Activated naive CD4-positive, alpha-beta T cell treated with anti-CD3 and anti-CD28 coated beads, Interleukin-2, amount 50 U/mL, for 24 hours (primary cell): ENCODE data around the gene FBP2.
"Not testable (repeated sequence)": the region's sequence is repeated elsewhere in the genome, so short reads cannot be mapped to it uniquely, and the experiment has no call there.

Source experiments
- H3K27ac Mint-ChIP-seq: one replicate; pipeline ENCODE4 v1.8.0; 2021; ENCODE audit warnings: mild to moderate bottlenecking, mixed read lengths
- H3K27me3 Mint-ChIP-seq: one replicate; pipeline ENCODE4 v1.8.0; 2021; ENCODE audit warnings: mixed read lengths
- H3K36me3 Mint-ChIP-seq: one replicate; pipeline ENCODE4 v1.8.0; 2021; ENCODE audit warnings: mixed read lengths
- H3K4me1 Mint-ChIP-seq: one replicate; pipeline ENCODE4 v1.8.0; 2021; ENCODE audit warnings: mixed read lengths
- H3K4me3 Mint-ChIP-seq: one replicate; pipeline ENCODE4 v1.8.0; 2021; ENCODE audit warnings: mild to moderate bottlenecking, mixed read lengths
- H3K9me3 Mint-ChIP-seq: one replicate; pipeline ENCODE4 v1.8.0; 2021; ENCODE audit warnings: mixed read lengths

The FBP2 gene

GRCh38 chr9:94619026-94619425, 25.4 kb upstream of the FBP2 start:
- Mint-ChIP-seq H3K4me3 (no peak overlapping the region), H3K36me3 (peaks cover 14% of the 10 kb centered on the region), H3K27me3 (no peaks in the 10 kb centered on the region), H3K9me3 (no peaks in the 10 kb centered on the region), H3K27ac (no peak overlapping the region), H3K4me1 (peaks cover 8% of the 10 kb centered on the region)

- H3K27me3 Mint-ChIP-seq: no peaks in the 10 kb centered on the region
- no peaks in the 10 kb centered on the region for H3K9me3 Mint-ChIP-seq
- H3K27ac Mint-ChIP-seq: no peak overlapping the region
- H3K36me3 Mint-ChIP-seq: peaks cover 13% of the 10 kb centered on the region
- peaks cover 13% of the 10 kb centered on the region for H3K4me1 Mint-ChIP-seq
- H3K4me3 Mint-ChIP-seq: no peak overlapping the region
Observed at GRCh38 chr9:94613003-94613402, 19.4 kb upstream of the FBP2 start.

GRCh38 chr9:94612071-94612470, 18.4 kb upstream of the FBP2 start:
- Mint-ChIP-seq H3K27ac (no peak overlapping the region), H3K9me3 (no peaks in the 10 kb centered on the region), H3K36me3 (peaks cover 10% of the 10 kb centered on the region), H3K4me1 (peaks cover 13% of the 10 kb centered on the region), H3K27me3 (no peaks in the 10 kb centered on the region), H3K4me3 (no peak overlapping the region)

- Mint-ChIP-seq H3K27ac (peak overlapping the region; percentile 9), H3K4me1 (peaks cover 13% of the 10 kb centered on the region), H3K4me3 (no peak overlapping the region), H3K36me3 (peaks cover 9% of the 10 kb centered on the region), H3K27me3 (no peaks in the 10 kb centered on the region), H3K9me3 (no peaks in the 10 kb centered on the region)
Observed at GRCh38 chr9:94611638-94612068, 18.0 kb upstream of the FBP2 start.

- peaks cover 13% of the 10 kb centered on the region for H3K4me1 Mint-ChIP-seq
- no peaks in the 10 kb centered on the region for H3K27me3 Mint-ChIP-seq
- no peaks in the 10 kb centered on the region for H3K9me3 Mint-ChIP-seq
- H3K27ac Mint-ChIP-seq: no peak overlapping the region
- no peak overlapping the region for H3K4me3 Mint-ChIP-seq
- peaks cover 4% of the 10 kb centered on the region for H3K36me3 Mint-ChIP-seq
Observed at GRCh38 chr9:94610181-94610606, 16.6 kb upstream of the FBP2 start.

- H3K27me3 Mint-ChIP-seq: no peaks in the 10 kb centered on the region
- peaks cover 17% of the 10 kb centered on the region for H3K4me1 Mint-ChIP-seq
- no peaks in the 10 kb centered on the region for H3K9me3 Mint-ChIP-seq
- peaks cover 4% of the 10 kb centered on the region for H3K36me3 Mint-ChIP-seq
- no peak overlapping the region for H3K4me3 Mint-ChIP-seq
- no peak overlapping the region for H3K27ac Mint-ChIP-seq
Observed at GRCh38 chr9:94607423-94607691, 13.7 kb upstream of the FBP2 start.

GRCh38 chr9:94606646-94607422, 13.2 kb upstream of the FBP2 start:
- Mint-ChIP-seq H3K27me3 (no peaks in the 10 kb centered on the region), H3K36me3 (peaks cover 4% of the 10 kb centered on the region), H3K27ac (no peak overlapping the region), H3K4me3 (no peak overlapping the region), H3K4me1 (peaks cover 12% of the 10 kb centered on the region), H3K9me3 (no peaks in the 10 kb centered on the region)

- no peaks in the 10 kb centered on the region for H3K27me3 Mint-ChIP-seq
- H3K27ac Mint-ChIP-seq: no peak overlapping the region
- H3K9me3 Mint-ChIP-seq: no peaks in the 10 kb centered on the region
- peaks cover 8% of the 10 kb centered on the region for H3K4me1 Mint-ChIP-seq
- H3K4me3 Mint-ChIP-seq: no peak overlapping the region
- H3K36me3 Mint-ChIP-seq: no peaks in the 10 kb centered on the region
Observed at GRCh38 chr9:94603259-94604160, 9.9 kb upstream of the FBP2 start.

GRCh38 chr9:94602666-94603065, 9.0 kb upstream of the FBP2 start:
- no peaks in the 10 kb centered on the region for H3K36me3 Mint-ChIP-seq
- peaks cover 8% of the 10 kb centered on the region for H3K4me1 Mint-ChIP-seq
- H3K4me3 Mint-ChIP-seq: no peak overlapping the region
- H3K9me3 Mint-ChIP-seq: no peaks in the 10 kb centered on the region
- peaks cover 2% of the 10 kb centered on the region for H3K27me3 Mint-ChIP-seq
- H3K27ac Mint-ChIP-seq: no peak overlapping the region

GRCh38 chr9:94600715-94601114, 7.1 kb upstream of the FBP2 start:
- H3K27ac Mint-ChIP-seq: no peak overlapping the region
- H3K4me1 Mint-ChIP-seq: peaks cover 8% of the 10 kb centered on the region
- no peaks in the 10 kb centered on the region for H3K9me3 Mint-ChIP-seq
- peaks cover 2% of the 10 kb centered on the region for H3K27me3 Mint-ChIP-seq
- H3K36me3 Mint-ChIP-seq: no peaks in the 10 kb centered on the region
- H3K4me3 Mint-ChIP-seq: no peak overlapping the region

- no peaks in the 10 kb centered on the region for H3K36me3 Mint-ChIP-seq
- H3K4me1 Mint-ChIP-seq: peaks cover 8% of the 10 kb centered on the region
- no peaks in the 10 kb centered on the region for H3K9me3 Mint-ChIP-seq
- no peak overlapping the region for H3K4me3 Mint-ChIP-seq
- no peak overlapping the region for H3K27ac Mint-ChIP-seq
- peaks cover 2% of the 10 kb centered on the region for H3K27me3 Mint-ChIP-seq
Observed at GRCh38 chr9:94600258-94600657, 6.6 kb upstream of the FBP2 start.

GRCh38 chr9:94599102-94599501, 5.5 kb upstream of the FBP2 start:
- no peaks in the 10 kb centered on the region for H3K9me3 Mint-ChIP-seq
- peaks cover 8% of the 10 kb centered on the region for H3K4me1 Mint-ChIP-seq
- no peak overlapping the region for H3K27ac Mint-ChIP-seq
- no peaks in the 10 kb centered on the region for H3K36me3 Mint-ChIP-seq
- H3K27me3 Mint-ChIP-seq: peaks cover 2% of the 10 kb centered on the region
- H3K4me3 Mint-ChIP-seq: no peak overlapping the region

GRCh38 chr9:94592683-94593082, 941 bp downstream of the FBP2 start:
- not testable (repeated sequence) for H3K4me3 Mint-ChIP-seq, H3K4me1 Mint-ChIP-seq, H3K27me3 Mint-ChIP-seq, H3K9me3 Mint-ChIP-seq, H3K27ac Mint-ChIP-seq, H3K36me3 Mint-ChIP-seq

- H3K27ac Mint-ChIP-seq: no peak overlapping the region
- H3K27me3 Mint-ChIP-seq: peaks cover 9% of the 10 kb centered on the region
- H3K36me3 Mint-ChIP-seq: no peaks in the 10 kb centered on the region
- H3K9me3 Mint-ChIP-seq: no peaks in the 10 kb centered on the region
- H3K4me1 Mint-ChIP-seq: no peaks in the 10 kb centered on the region
- no peak overlapping the region for H3K4me3 Mint-ChIP-seq
Observed at GRCh38 chr9:94591876-94592275, 1.7 kb downstream of the FBP2 start.

- not testable (repeated sequence) for H3K4me1 Mint-ChIP-seq, H3K9me3 Mint-ChIP-seq, H3K27me3 Mint-ChIP-seq, H3K36me3 Mint-ChIP-seq, H3K4me3 Mint-ChIP-seq, H3K27ac Mint-ChIP-seq
Observed at GRCh38 chr9:94591046-94591545, 2.5 kb downstream of the FBP2 start.

- H3K4me3 Mint-ChIP-seq: no peak overlapping the region
- H3K27me3 Mint-ChIP-seq: peaks cover 10% of the 10 kb centered on the region
- H3K4me1 Mint-ChIP-seq: peaks cover 19% of the 10 kb centered on the region
- H3K9me3 Mint-ChIP-seq: no peaks in the 10 kb centered on the region
- H3K27ac Mint-ChIP-seq: no peak overlapping the region
- H3K36me3 Mint-ChIP-seq: no peaks in the 10 kb centered on the region
Observed at GRCh38 chr9:94588681-94589080, 4.9 kb downstream of the FBP2 start.
